B cell (primary cell): ENCODE measurements around the gene HSDL2. TPM values are rescaled to one million over a fixed set of nuclear protein-coding genes. Genes with fewer than 3 reads are reported as not detected.
"Not testable (repeated sequence)": the region's sequence is repeated elsewhere in the genome, so short reads cannot be mapped to it uniquely, and the experiment has no call there.

Experiments used
- ATAC-seq: fragments of 200-7000 bp; cut with Tn5 transposase; one replicate; pipeline ENCODE4 v1.10.0; 2021; ENCODE audit warnings: low read depth, mild to moderate bottlenecking, moderate number of reproducible peaks, moderate library complexity
- CTCF ChIA-PET: fragments of 350-600 bp; sonication (Branson Sonifier 250); formaldehyde crosslinking; loops from one replicate; lab custom pipeline; 2021; ENCODE audit warnings: antibody characterized with exemption, inconsistent platforms; lab: Charles Lee
- POLR2A ChIA-PET: fragments of 350-600 bp; sonication (Branson Sonifier 250); formaldehyde crosslinking; loops from one replicate; lab custom pipeline; 2021; ENCODE audit warnings: antibody characterized with exemption; lab: Charles Lee
- DNase-seq: peaks from one replicate; pipeline ENCODE4 v3.0.0; 2013
- H2AFZ ChIP-seq: 2 replicates; pipeline ENCODE4 v1.6.1; 2012; ENCODE audit warnings: mild to moderate bottlenecking, low read depth, low read length; ENCODE audit not compliant: insufficient read depth, poor library complexity, severe bottlenecking
- H3K27ac ChIP-seq, 2 donors: 1 replicate in 1 of 2; 2 replicates in 1 of 2; pipeline ENCODE4 v1.5.1; 2012 to 2013; ENCODE audit warnings: low read length in 2 of 2, mild to moderate bottlenecking in 2 of 2, moderate library complexity in 1 of 2
- H3K27me3 ChIP-seq, 4 experiments: fragments of 200-600 bp in 1 of 4; sonication (generic) in 1 of 4; replicated peaks in 1 of 4; 1 replicate in 2 of 4; 2 replicates in 2 of 4; pipeline versions ENCODE4 v1.6.1 to v1.7.0; 2013 to 2016; ENCODE audit warnings: low read length in 3 of 4, mild to moderate bottlenecking in 2 of 4, mixed read lengths in 1 of 4, moderate library complexity in 1 of 4; ENCODE audit not compliant: insufficient read depth in 4 of 4, control insufficient read depth in 3 of 4; ENCODE audit errors: control extremely low read depth in 1 of 4
- H3K36me3 ChIP-seq, 2 experiments: replicated peaks in 1 of 2; 1 replicate in 1 of 2; 2 replicates in 1 of 2; pipeline versions ENCODE4 v1.6.1 to v1.7.1; 2013; ENCODE audit warnings: low read length in 1 of 2; ENCODE audit not compliant: insufficient read depth in 2 of 2, control insufficient read depth in 1 of 2; ENCODE audit errors: control extremely low read depth in 1 of 2, extremely low read depth in 1 of 2
- H3K4me1 ChIP-seq, 2 donors: fragments of 200-600 bp in 1 of 2; sonication (generic) in 1 of 2; 1 replicate in 1 of 2; 2 replicates in 1 of 2; pipeline versions ENCODE4 v1.5.1 to v1.6.1; 2013 to 2017; ENCODE audit warnings: low read length in 2 of 2; ENCODE audit not compliant: control insufficient read depth in 2 of 2, insufficient read depth in 2 of 2
- H3K4me2 ChIP-seq: replicated peaks from 2 replicates; pipeline ENCODE3; 2012; ENCODE audit warnings: mild to moderate bottlenecking, low read depth, low read length; ENCODE audit not compliant: poor library complexity, severe bottlenecking
- H3K4me3 ChIP-seq, 5 experiments: fragments of 200-600 bp in 1 of 5; sonication (generic) in 1 of 5; 1 replicate in 3 of 5; 2 replicates in 2 of 5; pipeline versions ENCODE4 v1.5.1 to v1.7.0; 2011 to 2016; ENCODE audit warnings: low read length in 4 of 5, mild to moderate bottlenecking in 4 of 5, low read depth in 2 of 5, control low read depth in 1 of 5, moderate library complexity in 1 of 5; ENCODE audit not compliant: insufficient read depth in 1 of 5; ENCODE audit errors: control extremely low read depth in 1 of 5, extremely low read depth in 1 of 5
- H3K79me2 ChIP-seq: fragments of 200-600 bp; sonication (generic); one replicate; pipeline ENCODE4 v1.6.0; 2016; ENCODE audit warnings: low read length; ENCODE audit not compliant: control insufficient read depth, insufficient read depth
- H3K9ac ChIP-seq: fragments of 200-600 bp; sonication (generic); 2 replicates; pipeline ENCODE4 v1.6.1; 2017; ENCODE audit warnings: mild to moderate bottlenecking, low read length, moderate library complexity
- H3K9me3 ChIP-seq, 3 donors: one replicate each; pipeline versions ENCODE4 v1.6.1 to v1.7.1; 2013; ENCODE audit warnings: low read length in 2 of 3; ENCODE audit not compliant: control insufficient read depth in 2 of 3, insufficient read depth in 1 of 3; ENCODE audit errors: control extremely low read depth in 1 of 3
- H4K20me1 ChIP-seq: 2 replicates; pipeline ENCODE4 v1.6.0; 2012; ENCODE audit warnings: mild to moderate bottlenecking, low read length; ENCODE audit not compliant: insufficient read depth, control insufficient read depth, poor library complexity, severe bottlenecking
- H3K27ac Mint-ChIP-seq: one replicate; pipeline ENCODE4 v1.8.0; 2021; ENCODE audit warnings: mixed read lengths
- H3K27me3 Mint-ChIP-seq: one replicate; pipeline ENCODE4 v1.8.0; 2021; ENCODE audit warnings: mixed read lengths
- H3K4me1 Mint-ChIP-seq: one replicate; pipeline ENCODE4 v1.8.0; 2021; ENCODE audit warnings: mixed read lengths
- H3K4me3 Mint-ChIP-seq: one replicate; pipeline ENCODE4 v1.8.0; 2021; ENCODE audit warnings: mixed read lengths
- H3K9me3 Mint-ChIP-seq: one replicate; pipeline ENCODE4 v1.8.0; 2022; ENCODE audit warnings: mixed read lengths; ENCODE audit not compliant: insufficient read depth
- EZH2 ChIP-seq: IDR thresholded peaks from 2 replicates; pipeline ENCODE4 v1.6.1; 2012; ENCODE audit warnings: borderline replicate concordance, low read depth, mild to moderate bottlenecking, moderate library complexity, low read length; ENCODE audit not compliant: insufficient read depth, poor library complexity, severe bottlenecking
- WGBS: methylation state at CpG from one replicate; pipeline ENCODE4 v1.1.5; 2013; ENCODE audit warnings: missing lambda C conversion rate; ENCODE audit not compliant: insufficient coverage; 5-methylcytosine and 5-hydroxymethylcytosine counted together
- intact Hi-C: fragments of 100-400 bp; cut with micrococcal nuclease; formaldehyde crosslinking; loops from one replicate; pipeline ENCODE4 v1.10.0; 2022
- polyA plus RNA-seq: library from polyadenylated mRNA; depleted of rRNA; stranded (reverse); fragments of >200 nt; gene quantifications from 2 replicates; pipeline ENCODE4 v1.2.3, GENCODE V29; 2012
- total RNA-seq, 2 donors: library from RNA; stranded (reverse); fragments of 120-200 nt in 1 of 2; gene quantifications; 1 replicate in 1 of 2; 2 replicates in 1 of 2; pipeline versions ENCODE4 v1.2.3 to v1.2.4, GENCODE V29; 2013 to 2022
- TF ChIP-seq, protein P1 (sequence below): fragments of 200-600 bp; IDR thresholded peaks from one replicate; pipeline ENCODE4 v1.8.0; 2022; ENCODE audit warnings: antibody characterized with exemption, mild to moderate bottlenecking

HSDL2 gene
- total and polyA plus RNA-seq, 2 donors (not counting 1 experiment from before 2014, with no cell fraction given), result 5.8 to 11.7 TPM

DNA sequence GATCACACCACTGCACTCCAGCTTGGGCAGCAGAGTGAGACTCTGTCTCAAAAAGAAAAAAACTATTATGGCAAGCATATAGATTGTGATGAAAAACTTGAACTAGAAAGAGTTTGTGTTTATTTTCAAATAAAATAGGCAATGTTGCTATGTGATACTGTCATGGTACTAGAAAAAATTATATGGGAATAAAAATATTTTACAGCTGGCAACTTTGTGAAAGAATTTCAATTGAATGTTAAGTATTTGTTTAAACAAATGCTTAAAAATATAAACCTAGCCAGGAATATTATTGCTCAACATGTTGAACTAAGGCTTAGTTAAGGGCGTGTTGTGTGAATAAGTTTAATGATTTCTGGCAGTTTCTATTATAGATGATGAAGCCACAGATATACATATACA lies 31.7 kb downstream of the HSDL2 start:
- Mint-ChIP-seq H3K9me3 (no peaks in the 10 kb centered on the region), H3K4me3 (no peak overlapping the region), H3K4me1 (no peaks in the 10 kb centered on the region), H3K27me3 (no peaks in the 10 kb centered on the region), H3K27ac (no peak overlapping the region)
- no peaks in the 10 kb centered on the region for H4K20me1 ChIP-seq
- WGBS, result no CpG with 5 or more reads among the region's 1 CpG
- no peak for TF ChIP-seq EZH2
- TF ChIP-seq, protein P1, sequence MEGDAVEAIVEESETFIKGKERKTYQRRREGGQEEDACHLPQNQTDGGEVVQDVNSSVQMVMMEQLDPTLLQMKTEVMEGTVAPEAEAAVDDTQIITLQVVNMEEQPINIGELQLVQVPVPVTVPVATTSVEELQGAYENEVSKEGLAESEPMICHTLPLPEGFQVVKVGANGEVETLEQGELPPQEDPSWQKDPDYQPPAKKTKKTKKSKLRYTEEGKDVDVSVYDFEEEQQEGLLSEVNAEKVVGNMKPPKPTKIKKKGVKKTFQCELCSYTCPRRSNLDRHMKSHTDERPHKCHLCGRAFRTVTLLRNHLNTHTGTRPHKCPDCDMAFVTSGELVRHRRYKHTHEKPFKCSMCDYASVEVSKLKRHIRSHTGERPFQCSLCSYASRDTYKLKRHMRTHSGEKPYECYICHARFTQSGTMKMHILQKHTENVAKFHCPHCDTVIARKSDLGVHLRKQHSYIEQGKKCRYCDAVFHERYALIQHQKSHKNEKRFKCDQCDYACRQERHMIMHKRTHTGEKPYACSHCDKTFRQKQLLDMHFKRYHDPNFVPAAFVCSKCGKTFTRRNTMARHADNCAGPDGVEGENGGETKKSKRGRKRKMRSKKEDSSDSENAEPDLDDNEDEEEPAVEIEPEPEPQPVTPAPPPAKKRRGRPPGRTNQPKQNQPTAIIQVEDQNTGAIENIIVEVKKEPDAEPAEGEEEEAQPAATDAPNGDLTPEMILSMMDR, result no peak
- H3K4me2 ChIP-seq, result no peak overlapping the region
- ATAC-seq, result no peak
- H3K9me3 ChIP-seq, result no peaks in the 10 kb centered on the region
- no peak overlapping the region for H2AFZ ChIP-seq
- no peaks in the 10 kb centered on the region for H3K4me1 ChIP-seq
- intact Hi-C loops, result no loop called here
- no peak for DNase-seq
- no peak overlapping the region for H3K27ac ChIP-seq
- no peaks in the 10 kb centered on the region for H3K27me3 ChIP-seq
- ChIA-PET POLR2A (no interaction called here), CTCF (no interaction called here)
- peaks cover 12 to 16% of the 10 kb centered on the region in 2 experiments for H3K36me3 ChIP-seq
- no peak overlapping the region for H3K4me3 ChIP-seq
- no peak overlapping the region for H3K9ac ChIP-seq
- no peaks in the 10 kb centered on the region for H3K79me2 ChIP-seq

- H2AFZ ChIP-seq, H3K27me3 Mint-ChIP-seq, H3K9ac ChIP-seq, POLR2A ChIA-PET, H3K4me2 ChIP-seq, H3K27ac Mint-ChIP-seq, H3K36me3 ChIP-seq, H3K9me3 ChIP-seq, DNase-seq, H3K4me3 ChIP-seq, H3K4me3 Mint-ChIP-seq, CTCF ChIA-PET, intact Hi-C loops, H3K27me3 ChIP-seq, H3K9me3 Mint-ChIP-seq, H3K27ac ChIP-seq, H4K20me1 ChIP-seq, ATAC-seq, H3K4me1 ChIP-seq, H3K79me2 ChIP-seq, H3K4me1 Mint-ChIP-seq: not testable (repeated sequence)
- 95% methylated on average over 8 of the region's 9 CpGs for WGBS
These were observed 33.8 kb downstream of the HSDL2 start for GRCh38 chr9:112413728-112414127.
